HEK293 (cell line): ENCODE measurements around the gene MTRF1L.

ENCODE experiments used
- CTCF ChIA-PET: fragments of 350-600 bp; formaldehyde crosslinking; extraction: SDS; loops from one replicate; lab custom pipeline; 2021; ENCODE audit warnings: antibody characterized with exemption; lab: Yijun Ruan, JAX
- POLR2A ChIA-PET: fragments of 300-600 bp; formaldehyde crosslinking; extraction: SDS; loops from one replicate; lab custom pipeline; 2020; ENCODE audit warnings: antibody characterized with exemption, inconsistent platforms; lab: Yijun Ruan, JAX
- H3K27ac ChIP-seq: fragments of 200-500 bp; sonication (Bioruptor generic); 2 replicates; pipeline ENCODE4 v1.5.1; 2014; ENCODE audit warnings: low read depth, low read length, control low read depth, inconsistent platforms; ENCODE audit errors: extremely low read depth
- H3K36me3 ChIP-seq, 2 experiments: fragments of 200-500 bp in 1 of 2; sonication (Bioruptor generic) in 1 of 2; 1 replicate in 1 of 2; 2 replicates in 1 of 2; pipeline ENCODE4 v1.5.1; 2014 to 2017; ENCODE audit warnings: inconsistent platforms in 2 of 2, low read length in 2 of 2; ENCODE audit not compliant: control insufficient read depth in 2 of 2, insufficient read depth in 1 of 2
- H3K4me1 ChIP-seq: fragments of 200-500 bp; sonication (Bioruptor generic); 2 replicates; pipeline ENCODE4 v1.5.1; 2014; ENCODE audit warnings: mild to moderate bottlenecking, low read length, inconsistent platforms; ENCODE audit not compliant: control insufficient read depth, insufficient read depth
- H3K4me3 ChIP-seq: 2 replicates; pipeline ENCODE4 v1.5.1; 2011; ENCODE audit warnings: low read depth, mild to moderate bottlenecking, control low read depth, low read length, moderate library complexity
- H3K9me3 ChIP-seq: fragments of 200-500 bp; sonication (Bioruptor generic); 2 replicates; pipeline ENCODE4 v1.5.1; 2014; ENCODE audit warnings: low read depth, low read length, inconsistent platforms; ENCODE audit not compliant: control insufficient read depth, insufficient read depth
- GLI2 ChIP-seq: fragments of 450-650 bp; formaldehyde crosslinking; IDR thresholded peaks from 2 replicates; pipeline ENCODE4; 2017; ENCODE audit warnings: missing biosample characterization, missing genetic modification characterization, low read depth, borderline replicate concordance
- IKZF3 ChIP-seq: fragments of 450-650 bp; IDR thresholded peaks from 2 replicates; pipeline ENCODE4 v1.5.0; 2018; ENCODE audit warnings: missing biosample characterization, mild to moderate bottlenecking, missing genetic modification characterization, moderate library complexity
- SP2 ChIP-seq: fragments of 450-650 bp; formaldehyde crosslinking; IDR thresholded peaks from 2 replicates; pipeline ENCODE4 v1.5.1; 2016; ENCODE audit warnings: missing biosample characterization, missing genetic modification characterization
- ZFP37 ChIP-seq: fragments of 450-650 bp; formaldehyde crosslinking; IDR thresholded peaks from 2 replicates; pipeline ENCODE4 v1.5.1; 2016; ENCODE audit warnings: missing biosample characterization, missing genetic modification characterization
- ZIC2 ChIP-seq: fragments of 450-650 bp; formaldehyde crosslinking; IDR thresholded peaks from 2 replicates; pipeline ENCODE4 v1.5.1; 2016; ENCODE audit warnings: missing biosample characterization, missing genetic modification characterization
- ZNF10 ChIP-seq: fragments of 450-650 bp; formaldehyde crosslinking; IDR thresholded peaks from 2 replicates; pipeline ENCODE4 v1.5.1; 2017; ENCODE audit warnings: missing biosample characterization, missing genetic modification characterization
- ZNF112 ChIP-seq: fragments of 450-650 bp; formaldehyde crosslinking; IDR thresholded peaks from 2 replicates; pipeline ENCODE4 v1.5.0; 2017; ENCODE audit warnings: missing biosample characterization, missing genetic modification characterization
- ZNF138 ChIP-seq: fragments of 450-650 bp; formaldehyde crosslinking; IDR thresholded peaks from 2 replicates; pipeline ENCODE4 v1.5.1; 2016; ENCODE audit warnings: missing biosample characterization, missing genetic modification characterization, borderline replicate concordance
- ZNF211 ChIP-seq: fragments of 450-650 bp; formaldehyde crosslinking; IDR thresholded peaks from 2 replicates; pipeline ENCODE4 v1.5.1; 2016; ENCODE audit warnings: low read depth, missing biosample characterization, missing genetic modification characterization
- ZNF248 ChIP-seq: fragments of 450-650 bp; formaldehyde crosslinking; IDR thresholded peaks from 2 replicates; pipeline ENCODE4 v1.5.1; 2017; ENCODE audit warnings: missing biosample characterization, missing genetic modification characterization
- ZNF426 ChIP-seq: fragments of 450-650 bp; formaldehyde crosslinking; IDR thresholded peaks from 2 replicates; pipeline ENCODE4 v1.5.1; 2017; ENCODE audit warnings: missing biosample characterization, missing genetic modification characterization, mild to moderate bottlenecking, inconsistent platforms, moderate library complexity
- ZNF555 ChIP-seq: fragments of 450-650 bp; formaldehyde crosslinking; conservative IDR thresholded peaks from 2 replicates; pipeline ENCODE4 v1.5.1; 2017; ENCODE audit warnings: missing biosample characterization, mild to moderate bottlenecking, missing genetic modification characterization, inconsistent platforms
- ZNF596 ChIP-seq: fragments of 450-650 bp; IDR thresholded peaks from 2 replicates; pipeline ENCODE4 v1.5.0; 2018; ENCODE audit warnings: missing biosample characterization, mild to moderate bottlenecking, missing genetic modification characterization, moderate library complexity
- ZNF664 ChIP-seq: fragments of 450-650 bp; formaldehyde crosslinking; IDR thresholded peaks from 2 replicates; pipeline ENCODE4 v1.5.1; 2016; ENCODE audit warnings: missing biosample characterization, missing genetic modification characterization
- ZNF701 ChIP-seq: fragments of 450-650 bp; formaldehyde crosslinking; IDR thresholded peaks from 2 replicates; pipeline ENCODE4 v1.5.1; 2016; ENCODE audit warnings: missing biosample characterization, missing genetic modification characterization
- ZNF76 ChIP-seq: fragments of 450-650 bp; formaldehyde crosslinking; IDR thresholded peaks from 2 replicates; pipeline ENCODE4; 2016; ENCODE audit warnings: low read depth, missing biosample characterization, missing genetic modification characterization, borderline replicate concordance
- ZNF792 ChIP-seq: fragments of 450-650 bp; formaldehyde crosslinking; IDR thresholded peaks from 2 replicates; pipeline ENCODE4 v1.5.1; 2016; ENCODE audit warnings: missing biosample characterization, missing genetic modification characterization
- ZNF830 ChIP-seq: fragments of 450-650 bp; IDR thresholded peaks from 2 replicates; pipeline ENCODE4 v1.5.0; 2018; ENCODE audit warnings: missing biosample characterization, missing genetic modification characterization, low read depth, mild to moderate bottlenecking, moderate library complexity
- TF ChIP-seq, protein P1 (sequence below): fragments of 450-650 bp; formaldehyde crosslinking; optimal IDR thresholded peaks from 2 replicates; pipeline ENCODE3; 2016; ENCODE audit warnings: missing biosample characterization, mild to moderate bottlenecking, missing genetic modification characterization
- TF ChIP-seq, protein P2 (sequence below): fragments of 450-650 bp; formaldehyde crosslinking; IDR thresholded peaks from 2 replicates; pipeline ENCODE4 v1.5.1; 2017; ENCODE audit warnings: missing biosample characterization, missing genetic modification characterization
- TF ChIP-seq, protein P3 (sequence below): fragments of 450-650 bp; formaldehyde crosslinking; IDR thresholded peaks from 2 replicates; pipeline ENCODE4 v1.5.1; 2017; ENCODE audit warnings: missing biosample characterization, missing genetic modification characterization
- TF ChIP-seq, protein P4 (sequence below): fragments of 450-650 bp; formaldehyde crosslinking; IDR thresholded peaks from 2 replicates; pipeline ENCODE4 v1.5.1; 2016; ENCODE audit warnings: missing biosample characterization, missing genetic modification characterization
- TF ChIP-seq, protein P5 (sequence below): fragments of 450-650 bp; formaldehyde crosslinking; IDR thresholded peaks from 2 replicates; pipeline ENCODE4 v1.5.1; 2016; ENCODE audit warnings: missing biosample characterization, missing genetic modification characterization, borderline replicate concordance
- TF ChIP-seq, protein P6 (sequence below): fragments of 450-650 bp; formaldehyde crosslinking; IDR thresholded peaks from 2 replicates; pipeline ENCODE4 v1.5.1; 2016; ENCODE audit warnings: missing biosample characterization, missing genetic modification characterization

Gene MTRF1L

DNA sequence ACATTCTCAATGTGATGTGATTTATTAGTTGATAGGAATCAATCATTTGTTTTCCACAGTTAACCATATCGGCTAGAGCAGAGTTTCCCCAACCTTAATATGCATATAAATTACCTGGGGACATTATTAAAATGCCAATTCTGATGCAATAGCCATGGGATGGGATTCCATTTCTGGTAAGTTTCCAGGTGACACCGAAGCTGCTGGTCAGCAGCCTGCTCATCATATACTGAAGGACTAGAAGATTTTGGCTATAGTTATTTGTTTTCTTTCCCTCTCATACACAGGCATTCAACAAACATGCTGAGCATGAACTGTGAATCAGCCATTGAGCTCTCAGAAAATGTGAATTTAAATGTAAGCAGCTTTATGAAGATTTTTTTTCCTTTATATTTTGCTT lies 55.5 kb downstream of the MTRF1L start:
- no peak for TF ChIP-seq SP2
- no peak for TF ChIP-seq GLI2 (tag by site-specific recombination)
- no peak for TF ChIP-seq ZNF76 (tag by site-specific recombination)
- no peak for TF ChIP-seq ZIC2 (tag by site-specific recombination)
- no peak for TF ChIP-seq ZNF596 (tag by site-specific recombination)
- TF ChIP-seq ZNF555 (tag by site-specific recombination), result no peak
- no peak for TF ChIP-seq IKZF3
- no peak for TF ChIP-seq ZNF701 (tag by site-specific recombination)
- TF ChIP-seq, protein P1, sequence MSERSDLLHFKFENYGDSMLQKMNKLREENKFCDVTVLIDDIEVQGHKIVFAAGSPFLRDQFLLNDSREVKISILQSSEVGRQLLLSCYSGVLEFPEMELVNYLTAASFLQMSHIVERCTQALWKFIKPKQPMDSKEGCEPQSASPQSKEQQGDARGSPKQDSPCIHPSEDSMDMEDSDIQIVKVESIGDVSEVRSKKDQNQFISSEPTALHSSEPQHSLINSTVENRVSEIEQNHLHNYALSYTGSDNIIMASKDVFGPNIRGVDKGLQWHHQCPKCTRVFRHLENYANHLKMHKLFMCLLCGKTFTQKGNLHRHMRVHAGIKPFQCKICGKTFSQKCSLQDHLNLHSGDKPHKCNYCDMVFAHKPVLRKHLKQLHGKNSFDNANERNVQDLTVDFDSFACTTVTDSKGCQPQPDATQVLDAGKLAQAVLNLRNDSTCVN (tag by site-specific recombination), result no peak
- no peak for TF ChIP-seq ZNF426 (tag by site-specific recombination)
- TF ChIP-seq ZNF248 (tag by site-specific recombination), result no peak
- TF ChIP-seq, protein P2, sequence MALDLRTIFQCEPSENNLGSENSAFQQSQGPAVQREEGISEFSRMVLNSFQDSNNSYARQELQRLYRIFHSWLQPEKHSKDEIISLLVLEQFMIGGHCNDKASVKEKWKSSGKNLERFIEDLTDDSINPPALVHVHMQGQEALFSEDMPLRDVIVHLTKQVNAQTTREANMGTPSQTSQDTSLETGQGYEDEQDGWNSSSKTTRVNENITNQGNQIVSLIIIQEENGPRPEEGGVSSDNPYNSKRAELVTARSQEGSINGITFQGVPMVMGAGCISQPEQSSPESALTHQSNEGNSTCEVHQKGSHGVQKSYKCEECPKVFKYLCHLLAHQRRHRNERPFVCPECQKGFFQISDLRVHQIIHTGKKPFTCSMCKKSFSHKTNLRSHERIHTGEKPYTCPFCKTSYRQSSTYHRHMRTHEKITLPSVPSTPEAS, result no peak
- TF ChIP-seq, protein P3, sequence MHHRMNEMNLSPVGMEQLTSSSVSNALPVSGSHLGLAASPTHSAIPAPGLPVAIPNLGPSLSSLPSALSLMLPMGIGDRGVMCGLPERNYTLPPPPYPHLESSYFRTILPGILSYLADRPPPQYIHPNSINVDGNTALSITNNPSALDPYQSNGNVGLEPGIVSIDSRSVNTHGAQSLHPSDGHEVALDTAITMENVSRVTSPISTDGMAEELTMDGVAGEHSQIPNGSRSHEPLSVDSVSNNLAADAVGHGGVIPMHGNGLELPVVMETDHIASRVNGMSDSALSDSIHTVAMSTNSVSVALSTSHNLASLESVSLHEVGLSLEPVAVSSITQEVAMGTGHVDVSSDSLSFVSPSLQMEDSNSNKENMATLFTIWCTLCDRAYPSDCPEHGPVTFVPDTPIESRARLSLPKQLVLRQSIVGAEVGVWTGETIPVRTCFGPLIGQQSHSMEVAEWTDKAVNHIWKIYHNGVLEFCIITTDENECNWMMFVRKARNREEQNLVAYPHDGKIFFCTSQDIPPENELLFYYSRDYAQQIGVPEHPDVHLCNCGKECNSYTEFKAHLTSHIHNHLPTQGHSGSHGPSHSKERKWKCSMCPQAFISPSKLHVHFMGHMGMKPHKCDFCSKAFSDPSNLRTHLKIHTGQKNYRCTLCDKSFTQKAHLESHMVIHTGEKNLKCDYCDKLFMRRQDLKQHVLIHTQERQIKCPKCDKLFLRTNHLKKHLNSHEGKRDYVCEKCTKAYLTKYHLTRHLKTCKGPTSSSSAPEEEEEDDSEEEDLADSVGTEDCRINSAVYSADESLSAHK (tag by site-specific recombination), result no peak
- TF ChIP-seq ZNF138, result no peak
- no peak for TF ChIP-seq ZNF830 (tag by site-specific recombination)
- TF ChIP-seq ZNF112, result no peak
- no peak for TF ChIP-seq ZNF664 (tag by site-specific recombination)
- TF ChIP-seq ZFP37 (tag by site-specific recombination), result no peak
- no peak overlapping the region for H3K4me3 ChIP-seq
- H3K36me3 ChIP-seq, result no peaks in the 10 kb centered on the region
- H3K9me3 ChIP-seq, result no peaks in the 10 kb centered on the region
- H3K4me1 ChIP-seq, result no peaks in the 10 kb centered on the region
- POLR2A ChIA-PET, result no interaction called here
- no peak overlapping the region for H3K27ac ChIP-seq
- CTCF ChIA-PET, result interaction anchor here (0.6 to 6.8 kb wide), 10 partner anchors 9 to 219 kb away, joined by 3 to 140 read pairs (median 5); partner anchors contain the start of gene VIP

DNA sequence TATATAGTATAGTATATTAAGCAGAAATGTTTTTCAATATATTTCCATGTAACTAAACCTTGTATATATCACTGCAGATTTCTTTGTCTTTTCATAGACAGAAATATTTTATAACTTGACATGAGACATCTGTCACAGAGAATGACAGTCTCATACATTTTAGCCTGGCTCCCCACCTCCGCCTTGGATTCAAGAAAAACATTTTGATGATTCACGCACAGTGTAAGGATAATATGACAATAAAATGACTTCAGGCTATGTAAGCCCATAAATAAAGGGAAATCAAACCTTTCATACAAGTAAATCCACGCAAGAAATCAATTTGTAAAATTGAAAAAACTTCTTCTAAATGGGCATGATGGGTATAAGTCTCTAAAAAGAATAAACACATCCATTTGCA lies 56.0 kb downstream of the MTRF1L start:
- Histone ChIP-seq H3K4me1 (no peaks in the 10 kb centered on the region), H3K36me3 (no peaks in the 10 kb centered on the region), H3K4me3 (no peak overlapping the region), H3K9me3 (no peaks in the 10 kb centered on the region), H3K27ac (no peak overlapping the region)
- ChIA-PET POLR2A (no interaction called here), CTCF (interaction anchor here (0.6 to 6.8 kb wide), 8 partner anchors 9 to 454 kb away, joined by 3 to 140 read pairs (median 6); partner anchors contain the start of gene VIP)
- TF ChIP-seq ZNF211 (tag by site-specific recombination) (no peak), ZNF792 (tag by site-specific recombination) (no peak), ZNF701 (tag by site-specific recombination) (no peak), ZNF10 (no peak)
- TF ChIP-seq, protein P4, sequence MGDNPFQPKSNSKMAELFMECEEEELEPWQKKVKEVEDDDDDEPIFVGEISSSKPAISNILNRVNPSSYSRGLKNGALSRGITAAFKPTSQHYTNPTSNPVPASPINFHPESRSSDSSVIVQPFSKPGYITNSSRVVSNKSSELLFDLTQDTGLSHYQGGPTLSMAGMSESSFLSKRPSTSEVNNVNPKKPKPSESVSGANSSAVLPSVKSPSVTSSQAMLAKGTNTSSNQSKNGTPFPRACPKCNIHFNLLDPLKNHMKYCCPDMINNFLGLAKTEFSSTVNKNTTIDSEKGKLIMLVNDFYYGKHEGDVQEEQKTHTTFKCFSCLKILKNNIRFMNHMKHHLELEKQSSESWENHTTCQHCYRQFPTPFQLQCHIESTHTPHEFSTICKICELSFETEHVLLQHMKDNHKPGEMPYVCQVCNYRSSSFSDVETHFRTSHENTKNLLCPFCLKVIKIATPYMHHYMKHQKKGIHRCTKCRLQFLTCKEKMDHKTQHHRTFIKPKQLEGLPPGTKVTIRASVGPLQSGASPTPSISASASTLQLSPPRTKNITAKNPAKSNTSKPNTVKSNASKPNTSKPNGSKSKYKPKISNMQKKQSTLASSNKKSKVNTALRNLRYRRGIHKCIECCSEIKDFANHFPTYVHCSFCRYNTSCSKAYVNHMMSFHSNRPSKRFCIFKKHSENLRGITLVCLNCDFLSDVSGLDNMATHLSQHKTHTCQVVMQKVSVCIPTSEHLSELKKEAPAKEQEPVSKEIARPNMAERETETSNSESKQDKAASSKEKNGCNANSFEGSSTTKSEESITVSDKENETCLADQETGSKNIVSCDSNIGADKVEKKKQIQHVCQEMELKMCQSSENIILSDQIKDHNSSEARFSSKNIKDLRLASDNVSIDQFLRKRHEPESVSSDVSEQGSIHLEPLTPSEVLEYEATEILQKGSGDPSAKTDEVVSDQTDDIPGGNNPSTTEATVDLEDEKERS (tag by site-specific recombination), result no peak
- TF ChIP-seq, protein P5, sequence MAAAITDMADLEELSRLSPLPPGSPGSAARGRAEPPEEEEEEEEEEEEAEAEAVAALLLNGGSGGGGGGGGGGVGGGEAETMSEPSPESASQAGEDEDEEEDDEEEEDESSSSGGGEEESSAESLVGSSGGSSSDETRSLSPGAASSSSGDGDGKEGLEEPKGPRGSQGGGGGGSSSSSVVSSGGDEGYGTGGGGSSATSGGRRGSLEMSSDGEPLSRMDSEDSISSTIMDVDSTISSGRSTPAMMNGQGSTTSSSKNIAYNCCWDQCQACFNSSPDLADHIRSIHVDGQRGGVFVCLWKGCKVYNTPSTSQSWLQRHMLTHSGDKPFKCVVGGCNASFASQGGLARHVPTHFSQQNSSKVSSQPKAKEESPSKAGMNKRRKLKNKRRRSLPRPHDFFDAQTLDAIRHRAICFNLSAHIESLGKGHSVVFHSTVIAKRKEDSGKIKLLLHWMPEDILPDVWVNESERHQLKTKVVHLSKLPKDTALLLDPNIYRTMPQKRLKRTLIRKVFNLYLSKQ, result no peak
- TF ChIP-seq, protein P6, sequence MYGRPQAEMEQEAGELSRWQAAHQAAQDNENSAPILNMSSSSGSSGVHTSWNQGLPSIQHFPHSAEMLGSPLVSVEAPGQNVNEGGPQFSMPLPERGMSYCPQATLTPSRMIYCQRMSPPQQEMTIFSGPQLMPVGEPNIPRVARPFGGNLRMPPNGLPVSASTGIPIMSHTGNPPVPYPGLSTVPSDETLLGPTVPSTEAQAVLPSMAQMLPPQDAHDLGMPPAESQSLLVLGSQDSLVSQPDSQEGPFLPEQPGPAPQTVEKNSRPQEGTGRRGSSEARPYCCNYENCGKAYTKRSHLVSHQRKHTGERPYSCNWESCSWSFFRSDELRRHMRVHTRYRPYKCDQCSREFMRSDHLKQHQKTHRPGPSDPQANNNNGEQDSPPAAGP (tag by site-specific recombination), result no peak
